ENCODE measurements around the gene PRDM4.

Gene PRDM4

DNA sequence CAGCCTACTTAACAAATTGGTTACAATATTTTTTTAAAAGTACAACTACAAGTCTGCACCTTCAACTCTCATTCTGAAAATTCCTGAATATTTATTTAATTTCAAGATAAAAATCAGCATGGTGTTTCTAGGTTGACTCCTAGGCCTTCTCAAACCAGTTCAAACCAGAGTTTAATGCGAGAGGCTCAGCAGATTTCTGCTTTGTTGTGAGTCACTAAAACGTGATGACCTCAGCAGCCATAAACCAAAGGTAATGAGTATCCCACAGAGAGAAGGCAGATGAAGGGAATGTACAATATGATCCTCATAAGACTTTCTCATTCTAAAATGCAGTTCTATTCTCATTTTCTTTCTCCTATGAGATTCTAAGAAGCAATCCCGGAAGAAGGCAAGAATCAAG lies 1.5 kb downstream of the PRDM4 start (continued):
- no peak for TF ChIP-seq SP3 (tag by site-specific recombination; IDR thresholded peaks at IDR 0.05)
- TF ChIP-seq SP2 (tag by site-specific recombination; IDR thresholded peaks at IDR 0.05) = no peak
- 0 out of 2 replicates have a peak, but pooled peaks have one; percentile 32 for TF ChIP-seq ZNF24 (tag by site-specific recombination; IDR thresholded peaks at IDR 0.05)
- peak; percentile 94 for TF ChIP-seq GFI1B (tag by site-specific recombination; IDR thresholded peaks at IDR 0.05)
- TF ChIP-seq, protein P1, sequence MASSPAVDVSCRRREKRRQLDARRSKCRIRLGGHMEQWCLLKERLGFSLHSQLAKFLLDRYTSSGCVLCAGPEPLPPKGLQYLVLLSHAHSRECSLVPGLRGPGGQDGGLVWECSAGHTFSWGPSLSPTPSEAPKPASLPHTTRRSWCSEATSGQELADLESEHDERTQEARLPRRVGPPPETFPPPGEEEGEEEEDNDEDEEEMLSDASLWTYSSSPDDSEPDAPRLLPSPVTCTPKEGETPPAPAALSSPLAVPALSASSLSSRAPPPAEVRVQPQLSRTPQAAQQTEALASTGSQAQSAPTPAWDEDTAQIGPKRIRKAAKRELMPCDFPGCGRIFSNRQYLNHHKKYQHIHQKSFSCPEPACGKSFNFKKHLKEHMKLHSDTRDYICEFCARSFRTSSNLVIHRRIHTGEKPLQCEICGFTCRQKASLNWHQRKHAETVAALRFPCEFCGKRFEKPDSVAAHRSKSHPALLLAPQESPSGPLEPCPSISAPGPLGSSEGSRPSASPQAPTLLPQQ (tag by site-specific recombination; IDR thresholded peaks at IDR 0.05) = peak; percentile 50; the same call in 1 of the 2 replicates
- TF ChIP-seq ZNF239 (tag by site-specific recombination; IDR thresholded peaks at IDR 0.05) = no peak
- peak; percentile 90 for TF ChIP-seq ZNF660 (tag by site-specific recombination; IDR thresholded peaks at IDR 0.05)
- TF ChIP-seq ZNF112 (tag by site-specific recombination; IDR thresholded peaks at IDR 0.05) = no peak
- TF ChIP-seq ZNF169 (tag by site-specific recombination; IDR thresholded peaks at IDR 0.05) = no peak
- peak; percentile 52; the same call in 1 of the 2 replicates for TF ChIP-seq ZIC2 (tag by site-specific recombination; IDR thresholded peaks at IDR 0.05)
- TF ChIP-seq ZNF2 (tag by site-specific recombination; IDR thresholded peaks at IDR 0.05) = peak; percentile 11; the same call in 1 of the 2 replicates
- TF ChIP-seq ZBTB48 (tag by site-specific recombination; IDR thresholded peaks at IDR 0.05) = no peak
- TF ChIP-seq ZBTB7A (tag by site-specific recombination; IDR thresholded peaks at IDR 0.05; ENCODE audit: low read depth) = no peak
- peak; percentile 78 for TF ChIP-seq ZBTB21 (tag by site-specific recombination; IDR thresholded peaks at IDR 0.05)

DNA sequence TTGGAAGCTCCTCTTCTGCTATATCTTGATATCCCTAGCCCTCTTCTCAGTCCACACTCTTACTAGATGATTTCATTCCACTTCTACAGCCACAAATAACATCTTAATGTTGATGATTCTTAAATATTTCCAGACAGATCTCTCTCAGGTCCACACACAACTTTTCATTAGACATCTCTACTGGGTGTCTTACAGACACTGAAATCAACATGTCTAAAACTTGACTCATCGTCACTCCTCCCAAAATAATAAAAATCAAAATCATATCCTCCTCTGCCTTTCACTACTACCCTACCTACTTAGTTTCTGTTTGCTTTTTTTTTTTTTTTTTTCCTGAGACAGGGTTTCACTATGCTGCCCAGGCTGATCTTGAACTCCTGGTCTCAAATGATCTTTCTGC lies 11.9 kb downstream of the PRDM4 start:
- H3K4me3 ChIP-seq (ENCODE audit: low read depth, low read length) = no peak overlapping the region
- H3K9me3 ChIP-seq (ENCODE audit: control insufficient read depth, insufficient read depth, low read depth, low read length) = no peaks in the 10 kb centered on the region
- TF ChIP-seq BCL11B (tag by site-specific recombination; IDR thresholded peaks at IDR 0.05; ENCODE audit: low read depth) = no peak
- POLR2A ChIA-PET = no interaction called here
- CTCF ChIA-PET = no interaction called here
- no peaks in the 10 kb centered on the region for H3K4me1 ChIP-seq (ENCODE audit: control insufficient read depth, insufficient read depth, low read length)
- no peak overlapping the region for H3K27ac ChIP-seq (ENCODE audit: extremely low read depth, low read depth, low read length)
- peaks cover 90 to 97% of the 10 kb centered on the region in 2 experiments for H3K36me3 ChIP-seq (ENCODE audit: control insufficient read depth in 2 of 2, insufficient read depth in 1 of 2, low read length in 2 of 2)

DNA sequence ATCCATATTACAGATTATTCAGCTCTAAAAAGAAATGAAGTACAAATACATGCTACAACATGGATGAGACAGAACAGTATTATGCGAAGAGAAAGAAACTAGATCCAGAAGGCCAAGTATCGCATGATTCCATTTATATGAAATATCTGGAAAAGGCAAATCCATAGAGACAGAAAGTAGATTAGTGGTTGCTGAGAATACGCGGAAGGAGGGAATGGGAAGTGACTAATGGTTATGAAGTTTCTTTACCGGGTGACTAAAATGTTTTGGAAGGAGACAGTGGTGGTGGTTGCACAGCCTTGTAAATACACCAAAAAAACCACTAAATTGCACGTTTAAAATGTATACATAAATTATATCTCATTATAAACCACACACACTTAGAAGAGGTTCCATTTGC lies 12.5 kb downstream of the PRDM4 start:
- no peak for TF ChIP-seq KLF8 (tag by site-specific recombination; IDR thresholded peaks at IDR 0.05)
- TF ChIP-seq ZNF621 (tag by site-specific recombination; IDR thresholded peaks at IDR 0.05) = no peak
- TF ChIP-seq, protein P2, sequence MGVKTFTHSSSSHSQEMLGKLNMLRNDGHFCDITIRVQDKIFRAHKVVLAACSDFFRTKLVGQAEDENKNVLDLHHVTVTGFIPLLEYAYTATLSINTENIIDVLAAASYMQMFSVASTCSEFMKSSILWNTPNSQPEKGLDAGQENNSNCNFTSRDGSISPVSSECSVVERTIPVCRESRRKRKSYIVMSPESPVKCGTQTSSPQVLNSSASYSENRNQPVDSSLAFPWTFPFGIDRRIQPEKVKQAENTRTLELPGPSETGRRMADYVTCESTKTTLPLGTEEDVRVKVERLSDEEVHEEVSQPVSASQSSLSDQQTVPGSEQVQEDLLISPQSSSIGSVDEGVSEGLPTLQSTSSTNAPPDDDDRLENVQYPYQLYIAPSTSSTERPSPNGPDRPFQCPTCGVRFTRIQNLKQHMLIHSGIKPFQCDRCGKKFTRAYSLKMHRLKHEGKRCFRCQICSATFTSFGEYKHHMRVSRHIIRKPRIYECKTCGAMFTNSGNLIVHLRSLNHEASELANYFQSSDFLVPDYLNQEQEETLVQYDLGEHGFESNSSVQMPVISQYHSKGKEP (tag by site-specific recombination; IDR thresholded peaks at IDR 0.05) = no peak
- TF ChIP-seq ZNF560 (tag by site-specific recombination; IDR thresholded peaks at IDR 0.05; ENCODE audit: borderline replicate concordance) = no peak
- TF ChIP-seq, protein P1 (tag by site-specific recombination; IDR thresholded peaks at IDR 0.05) = 0 out of 2 replicates have a peak, but pooled peaks have one; percentile 19
- TF ChIP-seq REPIN1 (tag by site-specific recombination; IDR thresholded peaks at IDR 0.05; ENCODE audit: low read depth) = no peak
- TF ChIP-seq, protein P3, sequence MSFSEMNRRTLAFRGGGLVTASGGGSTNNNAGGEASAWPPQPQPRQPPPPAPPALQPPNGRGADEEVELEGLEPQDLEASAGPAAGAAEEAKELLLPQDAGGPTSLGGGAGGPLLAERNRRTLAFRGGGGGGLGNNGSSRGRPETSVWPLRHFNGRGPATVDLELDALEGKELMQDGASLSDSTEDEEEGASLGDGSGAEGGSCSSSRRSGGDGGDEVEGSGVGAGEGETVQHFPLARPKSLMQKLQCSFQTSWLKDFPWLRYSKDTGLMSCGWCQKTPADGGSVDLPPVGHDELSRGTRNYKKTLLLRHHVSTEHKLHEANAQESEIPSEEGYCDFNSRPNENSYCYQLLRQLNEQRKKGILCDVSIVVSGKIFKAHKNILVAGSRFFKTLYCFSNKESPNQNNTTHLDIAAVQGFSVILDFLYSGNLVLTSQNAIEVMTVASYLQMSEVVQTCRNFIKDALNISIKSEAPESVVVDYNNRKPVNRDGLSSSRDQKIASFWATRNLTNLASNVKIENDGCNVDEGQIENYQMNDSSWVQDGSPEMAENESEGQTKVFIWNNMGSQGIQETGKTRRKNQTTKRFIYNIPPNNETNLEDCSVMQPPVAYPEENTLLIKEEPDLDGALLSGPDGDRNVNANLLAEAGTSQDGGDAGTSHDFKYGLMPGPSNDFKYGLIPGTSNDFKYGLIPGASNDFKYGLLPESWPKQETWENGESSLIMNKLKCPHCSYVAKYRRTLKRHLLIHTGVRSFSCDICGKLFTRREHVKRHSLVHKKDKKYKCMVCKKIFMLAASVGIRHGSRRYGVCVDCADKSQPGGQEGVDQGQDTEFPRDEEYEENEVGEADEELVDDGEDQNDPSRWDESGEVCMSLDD (tag by site-specific recombination; IDR thresholded peaks at IDR 0.05) = no peak
- Histone ChIP-seq H3K9me3 (ENCODE audit: control insufficient read depth, insufficient read depth, low read depth, low read length) (no peaks in the 10 kb centered on the region), H3K36me3 (ENCODE audit: control insufficient read depth in 2 of 2, insufficient read depth in 1 of 2, low read length in 2 of 2) (peaks cover 91 to 97% of the 10 kb centered on the region in 2 experiments), H3K27ac (ENCODE audit: extremely low read depth, low read depth, low read length) (no peak overlapping the region), H3K4me3 (ENCODE audit: low read depth, low read length) (no peak overlapping the region), H3K4me1 (ENCODE audit: control insufficient read depth, insufficient read depth, low read length) (no peaks in the 10 kb centered on the region)
- ChIA-PET POLR2A (no interaction called here), CTCF (interaction anchor here (0.7 kb wide), 1 partner anchor 76 kb away, joined by 3 read pairs; no protein-coding TSS in a partner anchor)

Data from HEK293 (cell line).